Measurements from ENCODE around the gene KCNIP3.

KCNIP3 gene

DNA sequence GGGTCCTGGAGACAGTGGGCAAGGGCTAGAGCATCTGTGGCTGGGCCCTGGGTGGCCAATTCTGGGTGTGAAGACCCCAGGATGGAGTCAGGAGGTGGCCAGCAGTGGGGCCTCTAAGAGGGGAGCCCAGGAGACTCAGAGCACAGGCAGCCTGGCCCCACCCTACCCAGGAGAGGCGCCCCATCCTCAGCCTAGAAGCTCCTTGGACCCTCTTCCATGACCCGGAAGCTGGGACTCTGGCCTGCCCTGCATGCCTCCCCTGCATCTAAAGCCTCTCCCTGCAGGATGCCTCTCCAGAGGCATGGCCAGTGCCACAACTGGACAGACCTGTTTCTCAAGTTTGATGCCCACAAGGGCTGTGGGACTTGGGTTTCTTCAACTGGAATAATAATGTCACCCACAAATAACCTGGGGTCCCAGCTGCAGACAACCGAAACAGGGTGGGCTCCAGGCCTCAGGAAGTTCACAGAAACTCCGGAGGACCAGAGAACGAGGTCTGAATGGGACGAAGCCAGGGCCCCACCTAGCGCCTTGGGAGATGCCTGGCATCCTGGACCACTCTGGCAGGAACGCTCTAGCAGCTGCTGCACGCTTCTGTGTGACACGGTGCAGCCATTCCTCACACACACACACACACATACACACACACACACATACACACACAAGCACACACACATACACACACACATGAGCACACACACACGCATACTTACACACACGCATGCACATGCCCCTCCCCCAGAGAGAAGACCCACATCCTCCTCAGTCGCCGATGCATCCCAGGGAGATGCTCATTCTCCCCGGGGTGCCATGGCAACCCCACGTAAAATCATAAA, 16.4 kb downstream of the KCNIP3 start:
- no peak for DNase-seq (ENCODE audit: low read depth)
- no peak for TF ChIP-seq CTCF (conservative IDR thresholded peaks at IDR 0.05; ENCODE audit: low read depth, low read length)

GRCh38 chr2:95314598-95314963, 17.4 kb downstream of the KCNIP3 start:
- TF ChIP-seq CTCF (conservative IDR thresholded peaks at IDR 0.05; ENCODE audit: low read depth, low read length): no peak
- DNase-seq (ENCODE audit: low read depth): no peak
- H3K4me3 ChIP-seq (ENCODE audit: low read length): no peak overlapping the region

More for the DNA sequence above, 16.4 kb downstream of the KCNIP3 start:
- H3K4me3 ChIP-seq (ENCODE audit: low read length): no peak overlapping the region

DNA sequence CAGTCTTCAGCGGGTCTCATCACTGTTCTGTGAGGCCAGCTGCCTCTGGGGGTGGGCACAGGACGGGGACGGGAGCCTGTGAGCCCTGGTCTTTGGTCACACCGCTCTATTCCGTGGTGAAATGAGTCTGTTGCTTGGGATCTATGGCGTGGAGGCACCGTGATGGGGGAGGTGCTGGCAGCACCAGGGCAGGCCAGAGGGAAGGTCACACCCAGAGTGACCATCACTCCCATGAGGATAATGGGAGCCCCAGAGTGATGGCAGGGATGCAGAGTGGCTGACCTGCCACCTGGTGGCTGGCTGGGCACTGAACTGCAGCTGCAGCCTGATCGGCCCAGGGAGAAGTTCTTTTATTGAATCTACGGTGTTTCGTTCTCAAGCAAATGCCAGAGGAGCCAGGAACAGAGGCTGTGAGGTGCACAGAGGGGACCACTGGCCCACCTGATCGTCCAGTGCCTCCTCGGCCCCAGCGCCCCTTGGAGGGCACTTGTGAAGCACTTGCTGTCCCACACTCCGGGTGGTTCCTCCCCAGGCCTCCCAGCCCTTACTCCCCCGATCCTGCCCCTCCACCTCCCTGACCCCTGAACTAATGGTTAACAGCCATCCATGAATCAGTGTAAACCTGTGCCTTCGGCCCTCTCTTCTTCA, 17.9 kb downstream of the KCNIP3 start:
- peak; percentile 79 for TF ChIP-seq CTCF (conservative IDR thresholded peaks at IDR 0.05; ENCODE audit: low read depth, low read length)
- H3K4me3 ChIP-seq (ENCODE audit: low read length): no peak overlapping the region
- no peak for DNase-seq (ENCODE audit: low read depth)

GRCh38 chr2:95315801-95316411, 18.8 kb downstream of the KCNIP3 start:
- H3K4me3 ChIP-seq (ENCODE audit: low read length): no peak overlapping the region
- TF ChIP-seq CTCF (conservative IDR thresholded peaks at IDR 0.05; ENCODE audit: low read depth, low read length): no peak
- no peak for DNase-seq (ENCODE audit: low read depth)

- no peak for DNase-seq (ENCODE audit: low read depth)
- no peak overlapping the region for H3K4me3 ChIP-seq (ENCODE audit: low read length)
- TF ChIP-seq CTCF (conservative IDR thresholded peaks at IDR 0.05; ENCODE audit: low read depth, low read length): no peak
These were observed 19.4 kb downstream of the KCNIP3 start for GRCh38 chr2:95316466-95317122.

- no peak for DNase-seq (ENCODE audit: low read depth)
- no peak overlapping the region for H3K4me3 ChIP-seq (ENCODE audit: low read length)
- no peak for TF ChIP-seq CTCF (conservative IDR thresholded peaks at IDR 0.05; ENCODE audit: low read depth, low read length)
These were observed 20.0 kb downstream of the KCNIP3 start for GRCh38 chr2:95317123-95317500.
